GM23338 (cell line): Measurements from ENCODE around the gene NEDD4. TPM values are rescaled to one million over a fixed set of nuclear protein-coding genes. Genes with fewer than 3 reads are reported as not detected.

Experiments used
- ATAC-seq: fragments of 200-7000 bp; cut with Tn5 transposase; 3 replicates; pipeline ENCODE4 v1.9.1; 2020
- DNase-seq: peaks from one replicate; pipeline ENCODE4 v3.0.0-alpha.2; 2015; ENCODE audit warnings: low spot score
- H2AFZ ChIP-seq: fragments of 200-600 bp; sonication (generic); 2 replicates; pipeline ENCODE4 v1.8.0; 2016; ENCODE audit warnings: antibody characterized with exemption, mild to moderate bottlenecking, moderate library complexity
- H3F3A ChIP-seq: fragments of 200-600 bp; sonication (generic); replicated peaks from 2 replicates; pipeline ENCODE4 v1.8.0; 2017; ENCODE audit warnings: antibody characterized with exemption, mixed run types, low read depth
- H3K27ac ChIP-seq: fragments of 200-600 bp; sonication (generic); 2 replicates; pipeline ENCODE4 v1.6.1; 2016; ENCODE audit warnings: low read depth
- H3K27me3 ChIP-seq: fragments of 200-600 bp; sonication (generic); 2 replicates; pipeline ENCODE4 v1.8.0; 2016; ENCODE audit warnings: mild to moderate bottlenecking, mixed run types, moderate library complexity; ENCODE audit not compliant: insufficient read depth
- H3K36me3 ChIP-seq: fragments of 200-600 bp; sonication (generic); 2 replicates; pipeline ENCODE4 v1.8.0; 2016; ENCODE audit warnings: mild to moderate bottlenecking; ENCODE audit not compliant: insufficient read depth
- H3K4me1 ChIP-seq: fragments of 200-600 bp; sonication (generic); 2 replicates; pipeline ENCODE4 v1.8.0; 2016; ENCODE audit warnings: mild to moderate bottlenecking, moderate library complexity; ENCODE audit not compliant: insufficient read depth
- H3K4me2 ChIP-seq: fragments of 200-600 bp; sonication (generic); 2 replicates; pipeline ENCODE4 v1.7.1; 2017; ENCODE audit warnings: mixed run types
- H3K4me3 ChIP-seq: fragments of 200-600 bp; sonication (generic); 2 replicates; pipeline ENCODE4 v1.6.1; 2016; ENCODE audit warnings: mixed run types
- H3K79me2 ChIP-seq: fragments of 200-600 bp; sonication (generic); replicated peaks from 2 replicates; pipeline ENCODE4 v1.8.0; 2017; ENCODE audit warnings: mild to moderate bottlenecking; ENCODE audit not compliant: insufficient read depth
- H3K9me2 ChIP-seq: fragments of 200-600 bp; sonication (generic); 2 replicates; pipeline ENCODE4 v1.8.0; 2017; ENCODE audit not compliant: insufficient read depth
- H4K20me1 ChIP-seq: fragments of 200-600 bp; sonication (generic); replicated peaks from 2 replicates; pipeline ENCODE4 v1.8.0; 2017; ENCODE audit warnings: mild to moderate bottlenecking; ENCODE audit not compliant: insufficient read depth
- H3K27ac Mint-ChIP-seq: 2 replicates; pipeline ENCODE4 v1.8.0; 2020; ENCODE audit warnings: inconsistent platforms, mild to moderate bottlenecking, moderate library complexity, mixed read lengths
- H3K27me3 Mint-ChIP-seq: 3 replicates; pipeline ENCODE4 v1.8.0; 2022; ENCODE audit warnings: low read depth, mild to moderate bottlenecking, moderate library complexity, mixed read lengths, inconsistent platforms; ENCODE audit not compliant: insufficient read depth, poor library complexity
- H3K36me3 Mint-ChIP-seq: 3 replicates; pipeline ENCODE4 v1.8.0; 2021; ENCODE audit warnings: low read depth, mild to moderate bottlenecking, inconsistent platforms, moderate library complexity, mixed read lengths
- H3K4me1 Mint-ChIP-seq: 3 replicates; pipeline ENCODE4 v1.8.0; 2020; ENCODE audit warnings: mild to moderate bottlenecking, inconsistent platforms, mixed read lengths
- H3K4me3 Mint-ChIP-seq: 3 replicates; pipeline ENCODE4 v1.8.0; 2021; ENCODE audit warnings: moderate library complexity, mild to moderate bottlenecking, inconsistent platforms, mixed read lengths
- H3K9me3 Mint-ChIP-seq: 3 replicates; pipeline ENCODE4 v1.8.0; 2020; ENCODE audit warnings: moderate library complexity, mild to moderate bottlenecking, inconsistent platforms, mixed read lengths
- CREB1 ChIP-seq: fragments of 250-450 bp; sonication (Bioruptor Pico); IDR thresholded peaks from 2 replicates; pipeline ENCODE4 v1.5.0; 2020; ENCODE audit warnings: low read depth, mild to moderate bottlenecking, moderate library complexity
- EZH2 ChIP-seq: fragments of 200-600 bp; sonication (generic); IDR thresholded peaks from one replicate; pipeline ENCODE4 v1.8.0; 2017; ENCODE audit warnings: antibody characterized with exemption, mild to moderate bottlenecking, low read depth; ENCODE audit not compliant: unreplicated experiment
- EZH2phosphoT487 ChIP-seq: fragments of 200-600 bp; sonication (generic); IDR thresholded peaks from one replicate; pipeline ENCODE4 v1.8.1; 2018; ENCODE audit warnings: antibody characterized with exemption; ENCODE audit not compliant: unreplicated experiment
- JUNB ChIP-seq: IDR thresholded peaks from one replicate; pipeline ENCODE4 v1.6.1; 2016; ENCODE audit warnings: antibody characterized with exemption; ENCODE audit not compliant: unreplicated experiment
- NANOG ChIP-seq: IDR thresholded peaks from 2 replicates; pipeline ENCODE4 v1.6.1; 2016; ENCODE audit warnings: antibody characterized with exemption, borderline replicate concordance
- POLR2AphosphoS5 ChIP-seq: IDR thresholded peaks from 2 replicates; pipeline ENCODE4 v1.6.1; 2016; ENCODE audit warnings: antibody characterized with exemption, low read depth
- STAT1 ChIP-seq: IDR thresholded peaks from one replicate; pipeline ENCODE4 v1.6.1; 2016; ENCODE audit warnings: antibody characterized with exemption; ENCODE audit not compliant: unreplicated experiment
- ZNF114 ChIP-seq: fragments of 250-450 bp; sonication (Bioruptor Pico); IDR thresholded peaks from 2 replicates; pipeline ENCODE4 v1.5.0; 2020; ENCODE audit warnings: mild to moderate bottlenecking, moderate library complexity
- ZNF331 ChIP-seq: fragments of 250-450 bp; sonication (Bioruptor Pico); IDR thresholded peaks from 2 replicates; pipeline ENCODE4 v1.5.0; 2020; ENCODE audit warnings: low read depth, mild to moderate bottlenecking, moderate library complexity
- polyA plus RNA-seq: library from polyadenylated mRNA; unstranded; fragments of >200 nt; fragmentation: Nextera tagmentation; extraction: Ambion mirVana; gene quantifications from 2 replicates; pipeline ENCODE4 v1.2.1, GENCODE V29; 2016
- total RNA-seq: library from RNA; depleted of rRNA; stranded (reverse); fragments of >200 nt; shearing (Covaris generic); gene quantifications from 2 replicates; pipeline ENCODE4 v1.2.3, GENCODE V29; 2014
- TF ChIP-seq, protein P1 (sequence below), 2 experiments: fragments of 200-600 bp in 1 of 2; sonication (generic) in 1 of 2; conservative IDR thresholded peaks; 2 replicates each; pipeline versions ENCODE4 v1.5.1 to v1.6.1; 2016 to 2017; ENCODE audit warnings: antibody characterized with exemption in 2 of 2, low read depth in 2 of 2, mild to moderate bottlenecking in 2 of 2, moderate library complexity in 1 of 2
- TF ChIP-seq, protein P2 (sequence below): fragments of 250-450 bp; sonication (Bioruptor Pico); IDR thresholded peaks from 2 replicates; pipeline ENCODE4 v1.5.0; 2020; ENCODE audit warnings: mild to moderate bottlenecking, moderate library complexity
- TF ChIP-seq, protein P3 (sequence below): IDR thresholded peaks from 2 replicates; pipeline ENCODE4 v1.6.1; 2016; ENCODE audit warnings: antibody characterized with exemption
- TF ChIP-seq, protein P4 (sequence below): IDR thresholded peaks from one replicate; pipeline ENCODE4 v1.6.1; 2018; ENCODE audit warnings: antibody characterized with exemption; ENCODE audit not compliant: unreplicated experiment

The NEDD4 gene
- total and polyA plus RNA-seq, 2 experiments from 2014 or later: 2.1 to 7.2 TPM

DNA sequence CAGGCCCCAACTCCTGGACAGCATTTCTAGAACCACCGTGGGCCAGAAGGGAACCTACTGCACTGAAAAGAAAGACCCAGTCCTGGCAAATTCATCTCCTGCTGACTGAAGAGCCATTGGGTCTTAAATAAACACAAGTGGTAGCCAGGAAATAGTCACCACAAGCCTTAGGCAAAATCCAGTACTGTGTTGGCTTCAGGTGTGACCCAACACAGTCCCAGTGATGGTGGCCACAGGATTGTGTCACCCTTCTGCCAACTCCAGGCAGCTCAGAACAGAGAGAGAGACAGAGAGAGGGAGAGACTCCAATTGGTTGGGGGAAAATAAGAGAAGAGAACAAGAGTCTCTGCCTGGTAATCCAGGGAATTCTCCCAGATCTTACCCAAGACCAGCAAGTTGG lies 23.1 kb downstream of the NEDD4 start:
- no peaks in the 10 kb centered on the region for H4K20me1 ChIP-seq
- no peak overlapping the region for H3K4me2 ChIP-seq

More for the DNA sequence above, 23.1 kb downstream of the NEDD4 start:
- Mint-ChIP-seq H3K9me3 (no peaks in the 10 kb centered on the region), H3K27me3 (no peaks in the 10 kb centered on the region), H3K36me3 (no peaks in the 10 kb centered on the region), H3K4me3 (no peak overlapping the region), H3K4me1 (no peaks in the 10 kb centered on the region), H3K27ac (no peak overlapping the region)
- Histone ChIP-seq H3K36me3 (no peaks in the 10 kb centered on the region), H3K4me1 (no peaks in the 10 kb centered on the region), H3K27ac (no peak overlapping the region), H3K4me3 (no peak overlapping the region), H3K9me2 (0 out of 2 replicates have a peak, but pooled peaks cover 3% of the 10 kb centered on the region), H3F3A (no peaks in the 10 kb centered on the region), H3K79me2 (no peaks in the 10 kb centered on the region), H2AFZ (no peak overlapping the region), H3K27me3 (no peaks in the 10 kb centered on the region)
- no peak for ATAC-seq
- no peak for TF ChIP-seq EZH2
- TF ChIP-seq ZNF114 (CRISPR knock-in tag): no peak
- no peak for TF ChIP-seq EZH2phosphoT487
- TF ChIP-seq ZNF331 (CRISPR knock-in tag): no peak
- TF ChIP-seq, protein P1, sequence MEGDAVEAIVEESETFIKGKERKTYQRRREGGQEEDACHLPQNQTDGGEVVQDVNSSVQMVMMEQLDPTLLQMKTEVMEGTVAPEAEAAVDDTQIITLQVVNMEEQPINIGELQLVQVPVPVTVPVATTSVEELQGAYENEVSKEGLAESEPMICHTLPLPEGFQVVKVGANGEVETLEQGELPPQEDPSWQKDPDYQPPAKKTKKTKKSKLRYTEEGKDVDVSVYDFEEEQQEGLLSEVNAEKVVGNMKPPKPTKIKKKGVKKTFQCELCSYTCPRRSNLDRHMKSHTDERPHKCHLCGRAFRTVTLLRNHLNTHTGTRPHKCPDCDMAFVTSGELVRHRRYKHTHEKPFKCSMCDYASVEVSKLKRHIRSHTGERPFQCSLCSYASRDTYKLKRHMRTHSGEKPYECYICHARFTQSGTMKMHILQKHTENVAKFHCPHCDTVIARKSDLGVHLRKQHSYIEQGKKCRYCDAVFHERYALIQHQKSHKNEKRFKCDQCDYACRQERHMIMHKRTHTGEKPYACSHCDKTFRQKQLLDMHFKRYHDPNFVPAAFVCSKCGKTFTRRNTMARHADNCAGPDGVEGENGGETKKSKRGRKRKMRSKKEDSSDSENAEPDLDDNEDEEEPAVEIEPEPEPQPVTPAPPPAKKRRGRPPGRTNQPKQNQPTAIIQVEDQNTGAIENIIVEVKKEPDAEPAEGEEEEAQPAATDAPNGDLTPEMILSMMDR (conservative IDR thresholded peaks at IDR 0.05; ENCODE audit: low read depth in 2 of 2): no peak
- TF ChIP-seq POLR2AphosphoS5: no peak
- TF ChIP-seq NANOG: no peak
- no peak for TF ChIP-seq STAT1
- TF ChIP-seq, protein P2, sequence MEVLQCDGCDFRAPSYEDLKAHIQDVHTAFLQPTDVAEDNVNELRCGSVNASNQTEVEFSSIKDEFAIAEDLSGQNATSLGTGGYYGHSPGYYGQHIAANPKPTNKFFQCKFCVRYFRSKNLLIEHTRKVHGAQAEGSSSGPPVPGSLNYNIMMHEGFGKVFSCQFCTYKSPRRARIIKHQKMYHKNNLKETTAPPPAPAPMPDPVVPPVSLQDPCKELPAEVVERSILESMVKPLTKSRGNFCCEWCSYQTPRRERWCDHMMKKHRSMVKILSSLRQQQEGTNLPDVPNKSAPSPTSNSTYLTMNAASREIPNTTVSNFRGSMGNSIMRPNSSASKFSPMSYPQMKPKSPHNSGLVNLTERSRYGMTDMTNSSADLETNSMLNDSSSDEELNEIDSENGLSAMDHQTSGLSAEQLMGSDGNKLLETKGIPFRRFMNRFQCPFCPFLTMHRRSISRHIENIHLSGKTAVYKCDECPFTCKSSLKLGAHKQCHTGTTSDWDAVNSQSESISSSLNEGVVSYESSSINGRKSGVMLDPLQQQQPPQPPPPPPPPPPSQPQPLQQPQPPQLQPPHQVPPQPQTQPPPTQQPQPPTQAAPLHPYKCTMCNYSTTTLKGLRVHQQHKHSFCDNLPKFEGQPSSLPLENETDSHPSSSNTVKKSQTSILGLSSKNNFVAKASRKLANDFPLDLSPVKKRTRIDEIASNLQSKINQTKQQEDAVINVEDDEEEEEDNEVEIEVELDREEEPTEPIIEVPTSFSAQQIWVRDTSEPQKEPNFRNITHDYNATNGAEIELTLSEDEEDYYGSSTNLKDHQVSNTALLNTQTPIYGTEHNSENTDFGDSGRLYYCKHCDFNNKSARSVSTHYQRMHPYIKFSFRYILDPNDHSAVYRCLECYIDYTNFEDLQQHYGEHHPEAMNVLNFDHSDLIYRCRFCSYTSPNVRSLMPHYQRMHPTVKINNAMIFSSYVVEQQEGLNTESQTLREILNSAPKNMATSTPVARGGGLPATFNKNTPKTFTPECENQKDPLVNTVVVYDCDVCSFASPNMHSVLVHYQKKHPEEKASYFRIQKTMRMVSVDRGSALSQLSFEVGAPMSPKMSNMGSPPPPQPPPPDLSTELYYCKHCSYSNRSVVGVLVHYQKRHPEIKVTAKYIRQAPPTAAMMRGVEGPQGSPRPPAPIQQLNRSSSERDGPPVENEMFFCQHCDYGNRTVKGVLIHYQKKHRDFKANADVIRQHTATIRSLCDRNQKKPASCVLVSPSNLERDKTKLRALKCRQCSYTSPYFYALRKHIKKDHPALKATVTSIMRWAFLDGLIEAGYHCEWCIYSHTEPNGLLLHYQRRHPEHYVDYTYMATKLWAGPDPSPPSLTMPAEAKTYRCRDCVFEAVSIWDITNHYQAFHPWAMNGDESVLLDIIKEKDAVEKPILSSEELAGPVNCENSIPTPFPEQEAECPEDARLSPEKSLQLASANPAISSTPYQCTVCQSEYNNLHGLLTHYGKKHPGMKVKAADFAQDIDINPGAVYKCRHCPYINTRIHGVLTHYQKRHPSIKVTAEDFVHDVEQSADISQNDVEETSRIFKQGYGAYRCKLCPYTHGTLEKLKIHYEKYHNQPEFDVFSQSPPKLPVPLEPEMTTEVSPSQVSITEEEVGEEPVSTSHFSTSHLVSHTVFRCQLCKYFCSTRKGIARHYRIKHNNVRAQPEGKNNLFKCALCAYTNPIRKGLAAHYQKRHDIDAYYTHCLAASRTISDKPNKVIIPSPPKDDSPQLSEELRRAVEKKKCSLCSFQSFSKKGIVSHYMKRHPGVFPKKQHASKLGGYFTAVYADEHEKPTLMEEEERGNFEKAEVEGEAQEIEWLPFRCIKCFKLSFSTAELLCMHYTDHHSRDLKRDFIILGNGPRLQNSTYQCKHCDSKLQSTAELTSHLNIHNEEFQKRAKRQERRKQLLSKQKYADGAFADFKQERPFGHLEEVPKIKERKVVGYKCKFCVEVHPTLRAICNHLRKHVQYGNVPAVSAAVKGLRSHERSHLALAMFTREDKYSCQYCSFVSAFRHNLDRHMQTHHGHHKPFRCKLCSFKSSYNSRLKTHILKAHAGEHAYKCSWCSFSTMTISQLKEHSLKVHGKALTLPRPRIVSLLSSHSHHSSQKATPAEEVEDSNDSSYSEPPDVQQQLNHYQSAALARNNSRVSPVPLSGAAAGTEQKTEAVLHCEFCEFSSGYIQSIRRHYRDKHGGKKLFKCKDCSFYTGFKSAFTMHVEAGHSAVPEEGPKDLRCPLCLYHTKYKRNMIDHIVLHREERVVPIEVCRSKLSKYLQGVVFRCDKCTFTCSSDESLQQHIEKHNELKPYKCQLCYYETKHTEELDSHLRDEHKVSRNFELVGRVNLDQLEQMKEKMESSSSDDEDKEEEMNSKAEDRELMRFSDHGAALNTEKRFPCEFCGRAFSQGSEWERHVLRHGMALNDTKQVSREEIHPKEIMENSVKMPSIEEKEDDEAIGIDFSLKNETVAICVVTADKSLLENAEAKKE (CRISPR knock-in tag): no peak
- no peak for TF ChIP-seq JUNB
- no peak for TF ChIP-seq CREB1 (CRISPR knock-in tag)
- TF ChIP-seq, protein P3, sequence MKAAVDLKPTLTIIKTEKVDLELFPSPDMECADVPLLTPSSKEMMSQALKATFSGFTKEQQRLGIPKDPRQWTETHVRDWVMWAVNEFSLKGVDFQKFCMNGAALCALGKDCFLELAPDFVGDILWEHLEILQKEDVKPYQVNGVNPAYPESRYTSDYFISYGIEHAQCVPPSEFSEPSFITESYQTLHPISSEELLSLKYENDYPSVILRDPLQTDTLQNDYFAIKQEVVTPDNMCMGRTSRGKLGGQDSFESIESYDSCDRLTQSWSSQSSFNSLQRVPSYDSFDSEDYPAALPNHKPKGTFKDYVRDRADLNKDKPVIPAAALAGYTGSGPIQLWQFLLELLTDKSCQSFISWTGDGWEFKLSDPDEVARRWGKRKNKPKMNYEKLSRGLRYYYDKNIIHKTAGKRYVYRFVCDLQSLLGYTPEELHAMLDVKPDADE: no peak
- TF ChIP-seq, protein P4, sequence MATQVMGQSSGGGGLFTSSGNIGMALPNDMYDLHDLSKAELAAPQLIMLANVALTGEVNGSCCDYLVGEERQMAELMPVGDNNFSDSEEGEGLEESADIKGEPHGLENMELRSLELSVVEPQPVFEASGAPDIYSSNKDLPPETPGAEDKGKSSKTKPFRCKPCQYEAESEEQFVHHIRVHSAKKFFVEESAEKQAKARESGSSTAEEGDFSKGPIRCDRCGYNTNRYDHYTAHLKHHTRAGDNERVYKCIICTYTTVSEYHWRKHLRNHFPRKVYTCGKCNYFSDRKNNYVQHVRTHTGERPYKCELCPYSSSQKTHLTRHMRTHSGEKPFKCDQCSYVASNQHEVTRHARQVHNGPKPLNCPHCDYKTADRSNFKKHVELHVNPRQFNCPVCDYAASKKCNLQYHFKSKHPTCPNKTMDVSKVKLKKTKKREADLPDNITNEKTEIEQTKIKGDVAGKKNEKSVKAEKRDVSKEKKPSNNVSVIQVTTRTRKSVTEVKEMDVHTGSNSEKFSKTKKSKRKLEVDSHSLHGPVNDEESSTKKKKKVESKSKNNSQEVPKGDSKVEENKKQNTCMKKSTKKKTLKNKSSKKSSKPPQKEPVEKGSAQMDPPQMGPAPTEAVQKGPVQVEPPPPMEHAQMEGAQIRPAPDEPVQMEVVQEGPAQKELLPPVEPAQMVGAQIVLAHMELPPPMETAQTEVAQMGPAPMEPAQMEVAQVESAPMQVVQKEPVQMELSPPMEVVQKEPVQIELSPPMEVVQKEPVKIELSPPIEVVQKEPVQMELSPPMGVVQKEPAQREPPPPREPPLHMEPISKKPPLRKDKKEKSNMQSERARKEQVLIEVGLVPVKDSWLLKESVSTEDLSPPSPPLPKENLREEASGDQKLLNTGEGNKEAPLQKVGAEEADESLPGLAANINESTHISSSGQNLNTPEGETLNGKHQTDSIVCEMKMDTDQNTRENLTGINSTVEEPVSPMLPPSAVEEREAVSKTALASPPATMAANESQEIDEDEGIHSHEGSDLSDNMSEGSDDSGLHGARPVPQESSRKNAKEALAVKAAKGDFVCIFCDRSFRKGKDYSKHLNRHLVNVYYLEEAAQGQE: no peak
- no peak for DNase-seq
